ENCODE data around the gene UVRAG.

Gene UVRAG

DNA sequence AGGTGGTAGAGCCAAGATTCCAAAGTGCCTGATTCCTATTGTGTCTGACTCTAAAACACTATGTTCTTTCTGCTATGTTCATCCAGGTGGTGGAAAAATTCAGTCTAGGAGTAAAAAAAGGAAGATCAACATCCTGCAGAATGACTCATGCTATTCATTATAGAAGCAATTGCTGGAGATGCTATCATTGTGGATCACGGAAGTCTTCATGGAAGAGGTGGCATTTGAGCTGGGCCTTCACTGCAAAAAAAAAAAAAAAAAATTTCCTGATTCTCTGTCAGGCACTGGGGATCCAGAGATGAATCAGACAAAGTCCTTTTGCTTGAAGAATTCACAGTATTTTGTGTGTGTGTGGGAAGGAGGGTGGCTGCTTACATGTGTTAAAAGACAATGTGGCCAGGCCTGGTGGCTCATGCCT, 1.4 kb upstream of the UVRAG start:
- no peak overlapping the region for H2AK5ac ChIP-seq (ENCODE audit: low read depth, low read length)
- no peak overlapping the region for H2BK12ac ChIP-seq (ENCODE audit: low read length)
- H3K79me1 ChIP-seq (ENCODE audit: low read depth, low read length): peaks cover 4% of the 10 kb centered on the region
- H4K8ac ChIP-seq (ENCODE audit: low read depth, low read length): no peak overlapping the region
- no peak overlapping the region for H3K9ac ChIP-seq (ENCODE audit: low read depth, low read length, poor library complexity)
- peak overlapping the region; percentile 62 for H2BK5ac ChIP-seq (ENCODE audit: low read length)
- peaks cover 10 to 11% of the 10 kb centered on the region in 2 donors for H3K4me1 ChIP-seq (ENCODE audit: control insufficient read depth in 2 of 2, insufficient read depth in 1 of 2, low read depth in 1 of 2, low read length in 2 of 2)
- H3K14ac ChIP-seq (ENCODE audit: low read length): no peak overlapping the region
- H3K9me3 ChIP-seq (replicated peaks in 1 of 2; ENCODE audit: control insufficient read depth in 2 of 2, insufficient read depth in 1 of 2, low read depth in 1 of 2, low read length in 2 of 2): no peaks in the 10 kb centered on the region
- WGBS, 2 donors (ENCODE audit: extremely low coverage in 2 of 2, insufficient read length in 2 of 2, insufficient replicate concordance in 1 of 2): no CpG with 5 or more reads among the region's 1 CpG
- H3K27ac ChIP-seq (replicated peaks; ENCODE audit: low read length): no peak overlapping the region
- peaks cover 0 to 4% (median 2%) of the 10 kb centered on the region in 3 experiments for H3K27me3 ChIP-seq (ENCODE audit: control insufficient read depth in 3 of 3, insufficient read depth in 3 of 3, low read depth in 1 of 3, low read length in 3 of 3)
- H3K23ac ChIP-seq (ENCODE audit: low read depth, low read length, poor library complexity): no peak overlapping the region
- H3K4me3 ChIP-seq (ENCODE audit: low read length in 2 of 2): peak overlapping the region in 1 of 2 donors; percentile 59
- H3K18ac ChIP-seq (ENCODE audit: low read length): no peak overlapping the region
- H4K91ac ChIP-seq (ENCODE audit: low read depth, low read length, poor library complexity): no peak overlapping the region
- H3K36me3 ChIP-seq (replicated peaks in 1 of 2; ENCODE audit: control insufficient read depth in 2 of 2, insufficient read depth in 2 of 2, low read length in 2 of 2): no peaks in the 10 kb centered on the region
- H3K4me2 ChIP-seq (ENCODE audit: insufficient read depth, low read length, poor library complexity, severe bottlenecking): no peak overlapping the region
- no peak overlapping the region for H2BK120ac ChIP-seq (ENCODE audit: low read depth, low read length)
- no peak for DNase-seq (ENCODE audit: low spot score)
- H2AFZ ChIP-seq (ENCODE audit: low read length): peak overlapping the region; percentile 92
- H3K4ac ChIP-seq (ENCODE audit: low read length): no peak overlapping the region
- H2BK15ac ChIP-seq (ENCODE audit: low read length): no peak overlapping the region

DNA sequence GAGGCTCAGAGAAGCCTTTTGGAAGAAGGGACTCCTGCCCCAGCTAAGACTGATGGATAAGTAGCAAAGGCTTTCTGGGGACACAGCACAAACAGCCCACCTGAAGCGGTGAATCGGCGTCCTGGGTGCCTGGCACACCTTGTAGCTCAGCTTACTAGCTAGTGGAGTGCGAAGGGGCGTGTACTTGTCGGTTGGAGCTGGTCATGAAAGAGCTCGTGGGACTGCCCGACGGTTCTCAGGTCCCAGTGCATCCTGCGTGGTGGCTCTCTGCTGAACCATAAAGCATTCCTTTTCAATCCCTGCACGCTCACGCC, 690 bp upstream of the UVRAG start:
- Histone ChIP-seq H3K4ac (ENCODE audit: low read length) (no peak overlapping the region), H3K27me3 (ENCODE audit: control insufficient read depth in 3 of 3, insufficient read depth in 3 of 3, low read depth in 1 of 3, low read length in 3 of 3) (peaks cover 0 to 4% (median 2%) of the 10 kb centered on the region in 3 experiments), H3K14ac (ENCODE audit: low read length) (no peak overlapping the region), H2AK5ac (ENCODE audit: low read depth, low read length) (no peak overlapping the region), H3K23ac (ENCODE audit: low read depth, low read length, poor library complexity) (peak overlapping the region; percentile 70), H2AFZ (ENCODE audit: low read length) (peak overlapping the region; percentile 92), H3K9me3 (replicated peaks in 1 of 2; ENCODE audit: control insufficient read depth in 2 of 2, insufficient read depth in 1 of 2, low read depth in 1 of 2, low read length in 2 of 2) (no peaks in the 10 kb centered on the region), H3K79me1 (ENCODE audit: low read depth, low read length) (peaks cover 4% of the 10 kb centered on the region), H4K91ac (ENCODE audit: low read depth, low read length, poor library complexity) (no peak overlapping the region), H3K9ac (ENCODE audit: low read depth, low read length, poor library complexity) (peak overlapping the region; percentile 80), H4K8ac (ENCODE audit: low read depth, low read length) (no peak overlapping the region), H3K4me2 (ENCODE audit: insufficient read depth, low read length, poor library complexity, severe bottlenecking) (peak overlapping the region; percentile 82), H3K36me3 (replicated peaks in 1 of 2; ENCODE audit: control insufficient read depth in 2 of 2, insufficient read depth in 2 of 2, low read length in 2 of 2) (no peaks in the 10 kb centered on the region), H3K27ac (replicated peaks; ENCODE audit: low read length) (peak overlapping the region; percentile 74), H2BK12ac (ENCODE audit: low read length) (no peak overlapping the region), H3K18ac (ENCODE audit: low read length) (peak overlapping the region; percentile 94), H3K4me3 (ENCODE audit: low read length in 2 of 2) (peak overlapping the region; percentile 59 to 98), H3K4me1 (ENCODE audit: control insufficient read depth in 2 of 2, insufficient read depth in 1 of 2, low read depth in 1 of 2, low read length in 2 of 2) (peaks cover 10 to 11% of the 10 kb centered on the region in 2 donors), H2BK15ac (ENCODE audit: low read length) (no peak overlapping the region), H2BK5ac (ENCODE audit: low read length) (peak overlapping the region; percentile 62), H2BK120ac (ENCODE audit: low read depth, low read length) (no peak overlapping the region)
- DNase-seq (ENCODE audit: low spot score): no peak
- WGBS, 2 donors (ENCODE audit: extremely low coverage in 2 of 2, insufficient read length in 2 of 2, insufficient replicate concordance in 1 of 2): no CpG with 5 or more reads among the region's 12 CpGs

DNA sequence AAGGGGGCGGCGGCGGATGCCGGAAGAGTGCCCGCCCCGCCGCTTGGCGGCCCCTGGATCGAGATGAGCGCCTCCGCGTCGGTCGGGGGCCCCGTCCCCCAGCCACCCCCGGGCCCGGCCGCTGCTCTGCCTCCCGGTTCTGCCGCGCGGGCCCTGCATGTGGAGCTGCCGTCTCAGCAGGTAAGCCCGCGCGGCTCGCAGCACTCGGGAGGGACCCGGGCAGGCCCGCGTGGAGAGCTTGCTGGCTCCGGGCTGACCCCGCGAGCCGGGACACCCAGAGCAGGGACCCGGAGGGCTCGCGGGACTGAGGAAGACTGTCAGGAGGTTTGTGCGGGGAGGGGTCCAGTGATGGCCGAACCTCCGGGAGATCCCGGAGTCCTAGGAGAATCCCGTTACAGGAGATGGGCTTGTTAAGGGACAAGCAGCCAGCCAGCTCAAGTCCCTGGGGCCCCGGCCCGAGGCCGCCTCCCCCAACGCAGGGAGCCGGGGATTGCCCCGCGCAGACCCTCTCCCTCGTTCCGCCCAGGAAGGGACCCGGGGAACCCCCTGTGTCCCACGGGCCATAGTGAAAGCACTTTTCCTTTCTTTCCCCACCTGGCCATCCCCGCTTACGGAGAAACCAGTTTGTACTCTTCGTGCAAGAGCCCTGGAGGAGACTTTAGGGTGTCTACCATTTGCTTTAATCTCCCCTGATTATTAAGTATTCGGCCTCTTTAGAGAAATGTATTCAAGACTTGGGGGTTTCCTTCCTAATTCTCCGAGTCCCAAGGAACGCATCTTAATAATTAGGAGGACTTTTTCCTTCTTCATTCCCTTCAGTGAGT, 547 bp downstream of the UVRAG start:
- Histone ChIP-seq H2AFZ (ENCODE audit: low read length) (peak overlapping the region; percentile 92), H3K23ac (ENCODE audit: low read depth, low read length, poor library complexity) (peak overlapping the region; percentile 97), H2BK12ac (ENCODE audit: low read length) (no peak overlapping the region), H3K4ac (ENCODE audit: low read length) (no peak overlapping the region), H3K36me3 (replicated peaks in 1 of 2; ENCODE audit: control insufficient read depth in 2 of 2, insufficient read depth in 2 of 2, low read length in 2 of 2) (no peaks in the 10 kb centered on the region), H3K18ac (ENCODE audit: low read length) (peak overlapping the region; percentile 89), H2BK5ac (ENCODE audit: low read length) (no peak overlapping the region), H3K9ac (ENCODE audit: low read depth, low read length, poor library complexity) (peak overlapping the region; percentile 82), H3K79me1 (ENCODE audit: low read depth, low read length) (peaks cover 4% of the 10 kb centered on the region), H3K9me3 (replicated peaks in 1 of 2; ENCODE audit: control insufficient read depth in 2 of 2, insufficient read depth in 1 of 2, low read depth in 1 of 2, low read length in 2 of 2) (no peaks in the 10 kb centered on the region), H3K4me2 (ENCODE audit: insufficient read depth, low read length, poor library complexity, severe bottlenecking) (peak overlapping the region; percentile 82), H3K27ac (replicated peaks; ENCODE audit: low read length) (peak overlapping the region; percentile 66), H3K27me3 (ENCODE audit: control insufficient read depth in 3 of 3, insufficient read depth in 3 of 3, low read depth in 1 of 3, low read length in 3 of 3) (peaks cover 0 to 2% (median 0%) of the 10 kb centered on the region in 3 experiments), H3K4me1 (ENCODE audit: control insufficient read depth in 2 of 2, insufficient read depth in 1 of 2, low read depth in 1 of 2, low read length in 2 of 2) (peaks cover 10 to 11% of the 10 kb centered on the region in 2 donors), H2AK5ac (ENCODE audit: low read depth, low read length) (peak overlapping the region; percentile 71), H4K91ac (ENCODE audit: low read depth, low read length, poor library complexity) (no peak overlapping the region), H4K8ac (ENCODE audit: low read depth, low read length) (no peak overlapping the region), H2BK15ac (ENCODE audit: low read length) (no peak overlapping the region), H3K4me3 (ENCODE audit: low read length in 2 of 2) (peak overlapping the region; percentile 59 to 98), H2BK120ac (ENCODE audit: low read depth, low read length) (no peak overlapping the region), H3K14ac (ENCODE audit: low read length) (peak overlapping the region; percentile 40)
- DNase-seq (ENCODE audit: low spot score): no peak
- no CpG with 5 or more reads among the region's 60 CpGs for WGBS, 2 donors (ENCODE audit: extremely low coverage in 2 of 2, insufficient read length in 2 of 2, insufficient replicate concordance in 1 of 2)

DNA sequence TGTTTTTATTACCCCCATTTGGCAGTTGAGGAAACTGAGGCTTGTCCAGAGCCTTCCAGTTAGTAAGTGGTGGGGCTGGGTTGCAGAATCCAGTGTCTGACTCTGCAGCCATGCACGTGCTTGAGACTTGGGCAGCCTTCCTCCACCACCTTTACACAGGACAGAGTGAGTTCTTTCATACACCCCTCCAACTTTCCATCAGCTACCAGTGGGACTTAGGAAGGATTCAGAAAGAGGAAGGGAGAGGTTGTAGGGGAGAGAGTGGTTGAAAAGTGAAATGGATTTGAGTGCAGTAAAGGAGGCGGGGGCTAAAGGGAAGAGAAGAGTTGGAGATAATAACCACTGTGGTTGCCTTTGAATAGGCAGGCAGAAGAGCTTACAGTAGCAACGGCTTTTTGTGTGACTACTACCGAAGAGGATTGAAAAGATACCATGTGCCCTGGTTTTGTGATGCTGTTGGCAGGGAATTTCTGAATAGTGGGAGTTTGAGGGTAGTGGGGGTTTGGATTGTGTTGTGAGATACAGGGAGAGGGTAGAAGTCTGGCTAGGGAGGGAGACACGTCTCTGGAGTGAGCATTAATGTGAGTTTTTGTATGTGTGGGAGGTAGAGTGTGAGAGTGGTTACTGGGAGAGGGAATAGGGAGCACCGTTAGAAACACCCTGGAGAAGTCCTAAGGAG, 1.7 kb downstream of the UVRAG start:
- Histone ChIP-seq H2BK5ac (ENCODE audit: low read length) (no peak overlapping the region), H3K27me3 (ENCODE audit: control insufficient read depth in 3 of 3, insufficient read depth in 3 of 3, low read depth in 1 of 3, low read length in 3 of 3) (peaks cover 0 to 2% (median 0%) of the 10 kb centered on the region in 3 experiments), H2AK5ac (ENCODE audit: low read depth, low read length) (no peak overlapping the region), H3K4me2 (ENCODE audit: insufficient read depth, low read length, poor library complexity, severe bottlenecking) (peak overlapping the region; percentile 82), H2AFZ (ENCODE audit: low read length) (peak overlapping the region; percentile 92), H3K4me3 (ENCODE audit: low read length in 2 of 2) (peak overlapping the region in 1 of 2 donors; percentile 59), H3K23ac (ENCODE audit: low read depth, low read length, poor library complexity) (no peak overlapping the region), H3K4me1 (ENCODE audit: control insufficient read depth in 2 of 2, insufficient read depth in 1 of 2, low read depth in 1 of 2, low read length in 2 of 2) (peaks cover 10 to 11% of the 10 kb centered on the region in 2 donors), H4K8ac (ENCODE audit: low read depth, low read length) (no peak overlapping the region), H4K91ac (ENCODE audit: low read depth, low read length, poor library complexity) (no peak overlapping the region), H3K18ac (ENCODE audit: low read length) (no peak overlapping the region), H2BK15ac (ENCODE audit: low read length) (no peak overlapping the region), H3K79me1 (ENCODE audit: low read depth, low read length) (peaks cover 4% of the 10 kb centered on the region), H3K27ac (replicated peaks; ENCODE audit: low read length) (no peak overlapping the region), H3K36me3 (replicated peaks in 1 of 2; ENCODE audit: control insufficient read depth in 2 of 2, insufficient read depth in 2 of 2, low read length in 2 of 2) (peaks cover 0 to 3% of the 10 kb centered on the region in 2 donors), H2BK12ac (ENCODE audit: low read length) (no peak overlapping the region), H3K9ac (ENCODE audit: low read depth, low read length, poor library complexity) (peak overlapping the region; percentile 36), H3K9me3 (replicated peaks in 1 of 2; ENCODE audit: control insufficient read depth in 2 of 2, insufficient read depth in 1 of 2, low read depth in 1 of 2, low read length in 2 of 2) (no peaks in the 10 kb centered on the region), H2BK120ac (ENCODE audit: low read depth, low read length) (no peak overlapping the region), H3K4ac (ENCODE audit: low read length) (no peak overlapping the region), H3K14ac (ENCODE audit: low read length) (no peak overlapping the region)
- no peak for DNase-seq (ENCODE audit: low spot score)
- 100% methylated on average over 1 of the region's 6 CpGs; no CpG with 5 or more reads in 1 of the 2 donors for WGBS, 2 donors (ENCODE audit: extremely low coverage in 2 of 2, insufficient read length in 2 of 2, insufficient replicate concordance in 1 of 2)

Data from neuronal stem cell (in vitro differentiated cells).